Thyroid gland (tissue), 4 donors: ENCODE data around the gene GBGT1.

ENCODE experiments used
- CTCF ChIP-seq, 6 experiments: fragments of 200-600 bp in 3 of 6; fragments of 450-650 bp in 3 of 6; sonication (generic) in 3 of 6; IDR thresholded peaks; one replicate each; pipeline ENCODE4 v1.5.1; 2016 to 2019; ENCODE audit warnings: antibody characterized with exemption in 6 of 6, mild to moderate bottlenecking in 2 of 6, inconsistent platforms in 1 of 6, moderate library complexity in 1 of 6
- POLR2A ChIP-seq, 2 donors: fragments of 450-650 bp; IDR thresholded peaks; one replicate each; pipeline ENCODE4 v1.6.1; 2017; ENCODE audit warnings: antibody characterized with exemption in 2 of 2, mild to moderate bottlenecking in 2 of 2, moderate library complexity in 1 of 2

GRCh38 chr9:133204993-133205336 is 41.3 kb upstream of the GBGT1 start:
- TF ChIP-seq CTCF (IDR thresholded peaks at IDR 0.05) (no peak), POLR2A (IDR thresholded peaks at IDR 0.05) (no peak)
